Sigmoid colon (tissue), 4 donors: Measurements from ENCODE around the gene NCF2.

Experiments used
- CTCF ChIP-seq, 4 experiments: fragments of 450-650 bp in 3 of 4; fragments of 200-600 bp in 1 of 4; IDR thresholded peaks; one replicate each; pipeline ENCODE4 v1.5.1; 2016 to 2019; ENCODE audit warnings: antibody characterized with exemption in 4 of 4, mild to moderate bottlenecking in 3 of 4, moderate library complexity in 2 of 4
- EP300 ChIP-seq, 4 donors: sonication (generic); formaldehyde crosslinking; IDR thresholded peaks; one replicate each; pipeline ENCODE4 v1.6.1; 2017; ENCODE audit warnings: antibody characterized with exemption in 4 of 4
- POLR2A ChIP-seq, 2 donors: fragments of 450-650 bp; IDR thresholded peaks; one replicate each; pipeline ENCODE4 v1.6.1; 2016; ENCODE audit warnings: antibody characterized with exemption in 2 of 2, mild to moderate bottlenecking in 2 of 2, moderate library complexity in 2 of 2
- POLR2AphosphoS5 ChIP-seq, 4 donors: sonication (generic); formaldehyde crosslinking; IDR thresholded peaks; one replicate each; pipeline ENCODE4 v1.6.1; 2017; ENCODE audit warnings: antibody characterized with exemption in 4 of 4

- TF ChIP-seq CTCF (IDR thresholded peaks at IDR 0.05) (no peak), POLR2A (IDR thresholded peaks at IDR 0.05) (no peak), EP300 (IDR thresholded peaks at IDR 0.05) (no peak), POLR2AphosphoS5 (IDR thresholded peaks at IDR 0.05) (no peak)
Observed at GRCh38 chr1:183602510-183602909, 12.3 kb upstream of the NCF2 start.
